ENCODE data around the gene ST6GALNAC1.

- no peak for TF ChIP-seq POLR2AphosphoS5 (IDR thresholded peaks at IDR 0.05; ENCODE audit: low read depth, low read length)
- TF ChIP-seq EZH2 (IDR thresholded peaks at IDR 0.05): no peak
- TF ChIP-seq RAD21 (IDR thresholded peaks at IDR 0.05; ENCODE audit: low read depth): no peak
- TF ChIP-seq, protein P1, sequence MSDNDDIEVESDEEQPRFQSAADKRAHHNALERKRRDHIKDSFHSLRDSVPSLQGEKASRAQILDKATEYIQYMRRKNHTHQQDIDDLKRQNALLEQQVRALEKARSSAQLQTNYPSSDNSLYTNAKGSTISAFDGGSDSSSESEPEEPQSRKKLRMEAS (IDR thresholded peaks at IDR 0.05): no peak
- TF ChIP-seq, protein P2, sequence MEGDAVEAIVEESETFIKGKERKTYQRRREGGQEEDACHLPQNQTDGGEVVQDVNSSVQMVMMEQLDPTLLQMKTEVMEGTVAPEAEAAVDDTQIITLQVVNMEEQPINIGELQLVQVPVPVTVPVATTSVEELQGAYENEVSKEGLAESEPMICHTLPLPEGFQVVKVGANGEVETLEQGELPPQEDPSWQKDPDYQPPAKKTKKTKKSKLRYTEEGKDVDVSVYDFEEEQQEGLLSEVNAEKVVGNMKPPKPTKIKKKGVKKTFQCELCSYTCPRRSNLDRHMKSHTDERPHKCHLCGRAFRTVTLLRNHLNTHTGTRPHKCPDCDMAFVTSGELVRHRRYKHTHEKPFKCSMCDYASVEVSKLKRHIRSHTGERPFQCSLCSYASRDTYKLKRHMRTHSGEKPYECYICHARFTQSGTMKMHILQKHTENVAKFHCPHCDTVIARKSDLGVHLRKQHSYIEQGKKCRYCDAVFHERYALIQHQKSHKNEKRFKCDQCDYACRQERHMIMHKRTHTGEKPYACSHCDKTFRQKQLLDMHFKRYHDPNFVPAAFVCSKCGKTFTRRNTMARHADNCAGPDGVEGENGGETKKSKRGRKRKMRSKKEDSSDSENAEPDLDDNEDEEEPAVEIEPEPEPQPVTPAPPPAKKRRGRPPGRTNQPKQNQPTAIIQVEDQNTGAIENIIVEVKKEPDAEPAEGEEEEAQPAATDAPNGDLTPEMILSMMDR (IDR thresholded peaks at IDR 0.05 in 2 of 3, conservative IDR thresholded peaks at IDR 0.05 in 1 of 3; ENCODE audit: borderline replicate concordance in 1 of 3, insufficient read depth in 1 of 3, low read depth in 2 of 3, low read length in 2 of 3): no peak
- TF ChIP-seq SRF (IDR thresholded peaks at IDR 0.05; ENCODE audit: low read depth): no peak
- TF ChIP-seq REST (IDR thresholded peaks at IDR 0.05; ENCODE audit: low read depth): no peak
These were observed 17.1 kb downstream of the ST6GALNAC1 start for GRCh38 chr17:76626442-76626841.

Measured in HCT116 (cell line).